ENCODE results near the gene BAIAP2L2.
"Not testable (repeated sequence)": the region's sequence is repeated elsewhere in the genome, so short reads cannot be mapped to it uniquely, and the experiment has no call there.

The BAIAP2L2 gene

DNA sequence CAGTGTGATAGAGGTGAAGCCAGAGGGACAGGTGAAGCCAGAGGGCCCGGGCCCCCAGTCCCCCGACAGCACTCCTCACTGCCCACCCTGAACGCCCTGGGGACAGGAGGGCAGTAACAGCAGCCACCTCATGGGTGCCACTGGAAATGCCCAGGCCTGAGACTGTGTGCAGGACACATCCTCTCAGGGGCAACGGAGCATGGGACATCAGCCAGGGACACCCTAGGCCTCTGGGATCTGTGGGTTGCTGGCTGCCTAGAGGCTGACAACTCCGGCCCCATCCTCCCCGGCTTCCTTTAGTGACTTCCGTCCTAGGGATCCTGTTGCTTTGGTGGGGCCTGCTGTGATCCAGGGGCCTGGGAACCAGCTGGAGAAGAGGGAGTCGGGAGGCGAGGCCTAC, 17.4 kb upstream of the BAIAP2L2 start:
- DNase-seq (ENCODE audit: low spot score), result no peak

DNA sequence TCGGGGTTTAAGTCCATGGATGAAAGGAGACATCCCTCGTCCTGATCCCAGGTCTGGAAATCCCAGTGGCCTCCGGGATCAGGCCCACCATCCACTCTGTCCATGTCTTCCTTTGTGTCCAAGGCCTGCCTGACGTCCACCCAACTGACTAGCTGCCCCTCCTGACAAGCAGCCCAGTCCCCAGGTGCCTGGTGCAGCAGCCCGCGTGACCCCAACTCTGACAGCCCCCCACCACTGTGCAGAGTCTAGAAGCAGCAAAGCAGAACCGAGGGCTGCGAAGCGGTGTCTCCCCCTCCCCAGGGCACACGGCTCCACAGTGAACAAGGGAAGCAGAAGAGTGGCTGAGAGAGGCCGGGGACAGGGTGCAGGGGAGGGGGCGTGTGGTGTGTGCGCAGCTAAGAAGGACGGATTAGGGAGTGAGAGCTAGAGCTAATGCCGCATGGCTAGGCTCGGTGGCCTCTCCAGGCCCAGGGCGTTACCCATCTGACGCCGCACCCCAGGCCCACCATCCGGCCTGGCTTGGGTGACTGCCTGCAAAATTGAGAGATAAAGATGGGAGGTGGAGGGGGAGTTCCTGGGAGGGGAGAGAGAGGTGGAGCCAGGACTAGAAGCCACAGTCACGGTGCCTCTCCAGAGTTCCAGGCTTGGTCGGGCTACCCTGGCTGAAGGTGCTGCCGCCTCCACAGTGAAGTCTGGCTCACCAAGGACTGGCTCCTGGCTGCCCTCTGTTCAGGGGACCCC, 16.6 kb upstream of the BAIAP2L2 start:
- DNase-seq (ENCODE audit: low spot score), result no peak

DNA sequence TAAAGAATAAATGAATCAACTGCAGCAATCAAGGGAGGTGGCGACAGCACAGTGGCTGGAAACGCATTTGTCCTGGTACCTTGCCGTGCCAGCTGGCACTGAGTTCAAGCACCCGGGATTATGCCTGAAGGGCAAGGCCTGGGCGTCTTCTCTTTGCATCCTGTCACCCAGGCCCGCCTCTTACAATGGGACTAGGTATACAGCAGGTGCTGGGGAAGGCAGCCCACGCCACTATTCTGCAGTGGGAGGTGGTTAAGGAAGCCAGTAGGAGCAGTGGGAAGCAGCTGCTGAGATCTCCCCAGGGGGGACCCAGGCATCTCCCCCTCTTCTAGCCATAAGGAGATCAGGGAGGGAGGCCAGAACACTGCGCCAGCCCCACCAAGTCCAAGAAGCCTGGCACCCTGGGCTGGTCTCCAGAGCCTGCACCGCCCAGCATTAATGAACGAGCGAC, 15.3 kb upstream of the BAIAP2L2 start:
- no peak for DNase-seq (ENCODE audit: low spot score)

DNA sequence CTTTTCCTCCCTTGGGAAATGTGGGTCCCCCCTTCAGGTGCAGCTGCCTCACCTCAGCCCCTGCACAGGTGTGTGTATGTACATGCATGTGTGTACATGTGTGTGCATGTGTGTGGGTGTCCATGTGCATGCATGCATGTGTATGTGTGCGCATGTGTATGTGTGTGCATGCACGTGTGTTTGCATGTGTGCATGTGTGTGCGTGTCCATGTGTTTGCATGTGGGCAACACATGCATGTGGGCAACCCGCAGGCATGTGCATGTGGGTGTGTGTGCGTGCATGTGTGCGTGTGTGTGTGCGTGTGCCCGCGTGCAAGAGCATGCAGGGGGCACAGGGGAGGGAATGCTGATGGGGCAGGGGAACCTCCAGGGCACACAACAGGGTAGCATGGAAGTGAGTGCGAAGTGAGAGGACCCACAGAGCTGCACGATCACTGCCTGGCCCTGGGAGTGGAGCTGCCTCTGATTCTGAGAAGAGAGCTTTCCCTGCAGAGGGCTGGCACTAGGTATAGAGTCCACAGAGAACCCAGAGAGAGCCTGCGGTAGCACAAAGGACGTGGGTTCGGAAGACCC, 14.6 kb upstream of the BAIAP2L2 start:
- no peak for DNase-seq (ENCODE audit: low spot score)

DNA sequence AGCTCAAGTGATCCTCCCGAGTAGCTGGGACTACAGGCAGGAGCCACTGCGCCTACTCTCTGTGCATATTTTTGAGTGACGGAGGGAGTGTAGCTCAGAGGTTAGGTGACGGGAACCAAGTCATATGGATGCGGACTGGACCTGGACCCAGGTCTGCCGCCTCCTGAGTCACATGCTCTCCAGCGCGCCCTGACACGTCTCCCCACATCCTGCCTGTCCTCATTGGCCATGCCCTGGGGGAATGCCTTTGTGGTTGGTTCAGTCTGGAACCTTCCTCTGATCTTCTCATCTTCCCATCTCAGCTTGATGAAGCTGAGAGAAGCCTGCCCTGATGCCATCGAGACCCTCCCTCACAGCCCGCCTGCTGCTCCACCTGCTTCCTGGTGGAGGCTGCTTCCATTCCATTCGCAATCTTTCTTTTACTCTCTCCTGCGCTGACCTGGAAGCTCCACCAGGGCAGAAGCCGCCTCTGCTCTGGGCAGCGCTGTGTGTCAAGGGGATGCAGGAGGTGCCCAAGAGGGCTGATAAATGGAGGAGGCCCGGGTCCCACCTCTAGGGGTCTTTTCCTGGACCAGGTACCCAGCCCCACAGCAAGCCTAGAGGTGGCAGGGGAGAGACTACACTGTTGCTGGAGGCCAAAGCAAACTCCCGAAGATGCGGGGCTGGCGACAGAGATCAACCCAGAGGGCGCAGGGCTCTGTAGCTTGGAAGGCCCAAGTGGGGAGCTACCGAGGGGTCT, 13.9 kb upstream of the BAIAP2L2 start:
- DNase-seq (ENCODE audit: low spot score), result no peak

DNA sequence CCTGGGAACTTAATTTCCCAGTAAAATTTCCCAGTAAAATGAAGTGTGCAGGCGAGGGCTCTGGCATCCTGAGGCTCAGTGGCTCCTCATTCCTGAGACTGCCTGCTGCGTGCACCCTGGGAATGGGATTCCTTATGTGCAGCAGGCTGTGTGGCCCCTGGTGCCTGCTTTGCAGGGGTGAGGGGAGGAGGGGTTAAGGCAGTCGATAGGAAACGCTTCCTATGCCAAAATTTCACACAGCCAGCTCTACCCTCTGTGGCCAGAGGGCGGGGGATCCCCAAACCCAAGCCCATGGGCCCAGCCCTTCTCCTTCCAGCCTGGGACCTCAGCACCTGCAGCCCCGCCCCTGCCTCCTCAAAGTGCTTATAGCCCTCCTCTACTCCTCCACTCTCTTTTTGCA, 12.1 kb upstream of the BAIAP2L2 start:
- no peak for DNase-seq (ENCODE audit: low spot score)

DNA sequence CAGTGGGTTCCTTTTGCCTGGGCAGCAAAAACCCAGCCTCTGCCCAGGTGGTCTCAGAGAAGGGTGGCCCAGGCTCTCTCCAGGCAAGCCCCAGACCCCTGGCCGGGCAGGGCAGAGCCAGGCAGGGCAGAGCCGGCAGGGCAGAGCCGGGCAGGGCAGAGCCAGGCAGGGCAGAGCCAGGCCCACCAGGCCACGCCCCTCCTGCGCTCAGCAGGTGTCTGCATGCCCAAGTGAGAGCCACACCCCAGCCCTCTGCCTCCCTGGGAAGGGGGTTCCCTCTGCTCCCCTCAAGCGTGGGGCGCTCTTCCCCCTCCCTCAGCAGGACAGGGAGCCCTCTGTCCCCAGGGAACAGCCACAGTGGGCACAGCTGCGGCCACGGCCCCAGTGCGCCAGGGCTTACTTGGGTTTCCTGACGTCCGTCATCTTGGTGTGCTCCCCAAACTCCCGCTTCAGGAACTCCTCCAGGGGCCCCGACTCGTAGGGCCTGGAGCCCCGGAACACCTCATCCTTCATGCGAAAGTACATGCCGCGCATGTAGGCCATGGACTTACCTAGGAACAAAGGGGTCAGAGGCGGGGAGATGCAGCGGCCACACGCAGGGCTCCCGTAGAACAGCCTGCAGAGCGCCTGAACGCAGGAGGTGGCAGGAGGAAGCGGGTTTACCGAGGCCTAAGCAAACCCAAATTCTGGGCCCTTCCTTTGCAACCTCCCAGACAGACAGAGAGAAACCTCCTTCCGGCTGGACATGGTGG, 10.1 kb upstream of the BAIAP2L2 start:
- no peak for DNase-seq (ENCODE audit: low spot score)

DNA sequence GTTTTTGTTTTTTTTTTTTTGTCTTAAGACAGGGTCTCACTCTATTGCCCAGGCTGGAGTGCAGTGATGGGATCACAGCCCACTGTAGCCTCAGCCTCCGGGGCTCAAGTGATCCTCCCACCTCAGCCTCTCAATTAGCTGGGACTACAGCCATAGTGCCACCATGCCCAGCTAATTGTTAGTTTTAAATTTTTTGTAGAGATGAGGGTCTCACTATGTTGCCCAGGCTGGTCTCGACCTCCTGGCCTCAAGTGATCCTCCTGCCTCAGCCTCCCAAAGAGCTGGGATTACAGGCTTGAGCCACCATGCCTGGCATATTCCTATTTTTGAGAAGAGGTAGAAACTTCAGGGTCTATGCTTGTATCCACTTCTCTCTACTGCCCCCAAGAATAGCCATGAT, 8.3 kb upstream of the BAIAP2L2 start:
- not testable (repeated sequence) for DNase-seq (ENCODE audit: low spot score)

DNA sequence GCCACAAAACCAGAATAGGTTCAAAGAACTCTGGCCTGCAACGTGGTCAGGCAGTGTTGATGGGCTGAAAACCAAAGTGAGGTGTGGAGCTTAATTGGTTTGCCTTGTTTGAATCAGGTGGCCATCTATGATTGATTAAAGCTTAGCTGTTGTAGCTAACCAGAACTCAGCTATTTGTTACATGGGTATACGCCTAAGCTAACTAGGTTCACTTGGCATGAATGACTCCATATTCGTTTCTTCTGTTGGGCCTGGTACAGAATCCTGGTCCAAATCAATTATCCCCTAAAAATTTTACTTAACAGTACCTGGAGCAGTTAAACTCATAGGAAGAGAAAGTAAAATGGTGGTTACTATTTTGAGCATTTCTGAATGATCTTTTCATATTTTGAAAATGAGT, 7.7 kb upstream of the BAIAP2L2 start:
- no peak for DNase-seq (ENCODE audit: low spot score)

DNA sequence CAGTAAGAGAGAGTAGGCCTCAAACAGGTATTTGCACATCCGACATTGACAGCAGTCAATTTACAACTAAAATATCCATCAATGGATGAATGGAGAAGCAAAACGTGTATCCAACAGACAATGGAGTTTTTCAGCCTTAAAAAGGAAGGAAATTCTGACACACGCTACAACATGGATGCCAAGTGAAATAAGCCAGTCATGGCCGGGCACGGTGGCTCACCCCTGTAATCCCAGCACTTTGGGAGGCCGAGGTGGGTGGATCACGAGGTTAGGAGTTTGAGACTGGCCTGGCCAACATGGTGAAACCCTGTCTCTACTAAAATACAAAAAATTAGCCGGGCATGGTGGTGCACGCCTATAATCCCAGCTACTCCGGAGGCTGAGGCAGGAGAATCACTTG, 7.1 kb upstream of the BAIAP2L2 start:
- not testable (repeated sequence) for DNase-seq (ENCODE audit: low spot score)

DNA sequence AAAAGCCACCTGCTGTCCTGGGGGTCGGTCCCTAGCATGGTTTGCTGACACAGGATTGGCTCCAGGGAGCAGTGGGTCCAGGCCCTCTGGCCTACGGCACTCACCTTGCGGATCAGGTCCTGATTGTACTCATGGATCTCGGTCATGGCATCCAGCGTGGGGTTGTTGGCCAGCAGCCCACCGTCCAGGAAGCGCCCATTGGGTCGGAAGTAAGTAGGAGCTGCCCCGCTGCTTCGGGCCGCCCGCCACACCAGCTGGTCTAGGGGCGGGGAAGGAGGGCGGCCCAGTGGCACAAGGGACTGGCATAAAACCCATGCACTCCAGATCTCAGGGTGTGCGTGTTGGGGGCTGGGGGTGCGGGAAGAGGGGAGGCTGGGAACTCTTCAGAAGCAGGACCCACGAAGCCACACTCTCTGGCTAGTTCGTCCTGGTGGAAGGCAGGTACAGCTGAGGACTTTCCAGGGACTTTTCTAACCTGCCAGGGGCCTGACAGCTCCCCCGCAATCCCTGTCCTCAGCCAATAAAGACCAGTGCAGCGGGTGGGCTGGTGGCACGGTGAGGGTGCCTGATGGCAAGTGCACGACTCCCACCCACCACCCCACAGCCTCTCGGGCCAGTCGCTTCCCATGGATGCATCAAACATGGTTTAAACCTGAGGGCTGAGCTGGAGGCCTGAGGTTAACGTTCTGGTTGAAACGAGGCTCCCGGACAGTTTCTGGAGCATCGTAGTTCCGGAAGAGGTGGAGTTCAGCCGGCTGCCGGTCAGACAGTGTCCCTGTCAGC, 5.1 kb upstream of the BAIAP2L2 start:
- DNase-seq (ENCODE audit: low spot score), result no peak

DNA sequence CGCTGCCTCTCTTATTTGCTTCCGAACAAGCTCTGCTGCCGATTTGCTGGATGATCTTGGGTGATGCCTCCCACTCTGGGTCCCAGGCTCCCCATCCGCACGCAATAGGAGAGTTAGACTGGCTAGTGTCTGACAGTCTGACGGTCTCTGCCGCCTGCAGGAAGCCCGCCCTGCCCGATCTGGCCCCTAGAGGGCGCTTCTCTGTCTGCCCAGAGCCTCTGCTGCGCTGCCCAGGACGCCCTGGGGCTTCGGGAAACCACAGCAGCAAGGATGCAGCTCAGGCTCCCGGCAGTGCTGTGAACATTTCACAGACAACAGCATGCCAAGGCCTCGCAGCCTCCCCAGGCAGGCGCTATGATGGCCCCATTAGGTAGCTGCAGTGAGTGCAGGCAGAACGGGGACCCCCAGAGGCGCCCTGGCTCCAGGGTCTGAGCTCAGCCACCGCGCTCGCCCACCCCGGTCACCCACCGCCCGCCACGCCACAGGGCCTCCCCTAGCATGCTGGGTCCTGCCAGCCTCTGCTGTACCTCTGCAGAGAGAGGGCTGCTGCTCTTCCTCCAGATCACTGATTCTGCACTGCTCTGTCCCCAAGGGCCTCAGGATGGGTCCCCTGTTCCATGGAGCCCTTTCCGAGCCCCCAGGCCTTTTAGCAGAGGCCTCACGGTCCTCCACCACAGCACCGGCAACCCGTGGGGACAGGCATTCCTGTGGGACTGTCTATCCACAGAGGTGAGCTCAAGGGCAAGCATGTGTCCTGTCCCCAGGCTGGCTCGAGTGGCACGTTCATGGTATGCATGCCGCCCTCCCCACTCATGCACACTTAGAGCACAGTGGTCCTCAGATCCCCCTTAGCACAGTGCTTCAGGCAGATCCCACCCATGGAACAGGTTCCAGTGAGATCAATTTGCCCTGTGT, 4.3 kb upstream of the BAIAP2L2 start:
- peak; percentile 86 for DNase-seq (ENCODE audit: low spot score)

DNA sequence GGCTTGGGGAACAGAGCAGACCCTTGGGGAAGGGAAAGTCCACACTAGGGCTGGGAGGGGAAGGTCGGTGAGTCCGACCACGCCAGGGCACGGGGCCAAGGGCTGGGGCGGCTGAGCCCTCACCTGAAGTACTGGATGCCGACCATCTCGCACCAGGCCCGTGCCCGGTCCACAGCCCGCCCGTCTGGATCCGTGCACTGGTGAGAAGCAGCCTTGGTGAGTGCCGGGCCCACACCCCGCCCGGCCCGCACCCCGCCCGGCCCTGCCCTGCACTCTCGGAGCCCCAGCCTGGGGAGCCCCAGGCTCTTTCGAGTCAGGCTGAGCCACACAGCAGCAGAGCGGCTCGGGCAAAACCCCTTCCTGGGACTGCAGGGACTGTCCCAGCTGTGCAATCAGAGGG, 1.9 kb upstream of the BAIAP2L2 start:
- no peak for DNase-seq (ENCODE audit: low spot score)

DNA sequence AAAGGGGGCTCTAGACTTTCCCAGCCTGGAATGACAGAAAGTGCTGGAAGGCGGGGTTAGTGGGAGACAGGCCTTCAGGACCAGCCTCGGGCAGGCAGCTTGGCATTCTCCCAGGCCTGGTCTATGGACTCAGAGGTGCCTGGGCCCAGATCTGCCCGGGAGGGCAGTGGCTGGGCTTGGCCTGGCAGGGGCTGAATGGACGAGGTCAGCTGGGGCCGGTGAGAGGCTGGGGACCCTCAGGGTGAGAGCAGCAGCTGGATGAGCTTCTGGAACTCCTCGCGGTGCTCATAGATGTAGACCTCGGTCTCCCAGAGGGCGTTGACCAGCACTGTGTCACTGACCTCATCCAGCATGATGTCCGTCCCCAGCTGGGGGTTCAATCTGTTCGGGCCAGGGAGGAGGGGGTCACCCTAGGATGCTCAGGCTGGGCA, 1.5 kb upstream of the BAIAP2L2 start:
- DNase-seq (ENCODE audit: low spot score), result no peak

DNA sequence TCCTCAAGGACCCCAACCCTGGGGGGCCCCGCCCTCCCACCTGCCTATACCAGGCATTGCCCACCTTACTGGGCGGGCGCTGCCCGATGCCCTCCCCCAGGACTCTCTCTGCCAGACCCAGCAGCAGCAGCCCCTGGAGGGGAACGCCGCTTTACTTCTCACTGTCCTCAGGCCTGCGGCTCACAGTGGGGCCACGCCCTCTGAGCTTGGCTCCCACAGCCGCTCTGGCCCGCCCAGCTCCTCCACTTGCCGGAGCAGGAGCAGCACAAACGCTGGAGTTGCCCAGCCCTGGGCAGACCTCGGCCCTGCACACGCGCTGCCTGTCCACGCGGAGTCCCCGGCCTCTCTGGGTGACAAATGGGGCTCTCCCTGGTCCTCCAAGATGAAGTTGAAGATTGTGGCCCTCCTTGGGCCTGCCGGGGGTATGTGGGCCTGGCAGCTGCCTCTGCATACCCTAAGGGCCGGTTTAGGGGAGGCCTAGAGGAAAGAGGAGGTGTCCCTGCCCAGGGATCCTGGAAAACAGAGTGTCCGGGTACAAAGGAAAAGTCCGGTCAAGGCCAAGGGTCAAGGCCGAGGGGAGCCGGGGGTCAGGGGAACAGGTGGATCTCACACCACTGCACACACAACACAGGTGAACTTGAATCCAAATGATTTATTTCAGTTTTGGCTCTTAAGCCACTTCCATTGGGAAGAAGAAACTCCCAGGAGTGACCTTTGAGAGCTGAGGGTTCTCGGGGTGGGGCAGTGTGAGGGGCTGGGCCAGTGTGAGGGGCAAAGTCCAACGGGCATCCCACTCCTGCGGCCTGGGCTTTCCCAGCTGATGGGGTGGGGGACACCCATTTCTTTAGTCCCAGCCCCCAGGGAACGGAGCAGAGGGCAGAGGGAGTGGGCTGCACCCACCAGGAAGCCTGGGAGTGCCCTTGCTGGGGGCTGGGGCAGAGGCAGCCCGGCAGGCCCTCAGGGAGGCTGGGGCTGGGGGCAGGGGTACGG, 674 bp upstream of the BAIAP2L2 start:
- no peak for DNase-seq (ENCODE audit: low spot score)

DNA sequence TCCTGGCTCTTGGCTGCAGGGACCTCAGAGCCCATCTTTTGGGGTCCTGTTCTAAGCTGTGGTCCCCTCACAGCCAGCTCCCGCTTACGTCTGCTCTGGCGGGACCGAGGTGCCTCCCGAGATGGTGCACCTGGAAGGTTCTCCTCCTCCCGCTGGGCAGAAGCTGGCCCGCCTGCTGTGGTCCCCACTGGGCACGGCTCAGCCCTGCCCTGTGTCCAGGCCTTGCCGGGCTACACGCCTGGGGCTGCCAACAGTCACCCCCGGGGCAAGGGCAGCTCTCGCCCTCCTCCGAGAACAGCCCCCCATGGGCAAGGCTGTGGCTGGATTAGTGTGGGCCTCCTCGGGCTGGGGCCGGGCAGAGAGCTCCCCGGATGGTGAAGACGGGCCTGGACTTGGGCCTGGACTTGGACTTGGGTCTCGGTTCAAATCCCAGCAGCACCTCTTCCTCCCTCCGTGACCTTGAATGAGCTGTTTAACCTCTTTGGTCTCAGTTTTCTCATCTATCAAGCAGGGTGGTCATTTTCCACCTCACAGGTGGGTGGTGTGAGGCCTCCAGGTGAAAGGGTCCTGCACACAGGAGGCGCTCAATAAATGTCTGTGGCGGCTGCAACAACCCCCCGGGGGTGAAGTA, 998 bp downstream of the BAIAP2L2 start:
- no peak for DNase-seq (ENCODE audit: low spot score)

DNA sequence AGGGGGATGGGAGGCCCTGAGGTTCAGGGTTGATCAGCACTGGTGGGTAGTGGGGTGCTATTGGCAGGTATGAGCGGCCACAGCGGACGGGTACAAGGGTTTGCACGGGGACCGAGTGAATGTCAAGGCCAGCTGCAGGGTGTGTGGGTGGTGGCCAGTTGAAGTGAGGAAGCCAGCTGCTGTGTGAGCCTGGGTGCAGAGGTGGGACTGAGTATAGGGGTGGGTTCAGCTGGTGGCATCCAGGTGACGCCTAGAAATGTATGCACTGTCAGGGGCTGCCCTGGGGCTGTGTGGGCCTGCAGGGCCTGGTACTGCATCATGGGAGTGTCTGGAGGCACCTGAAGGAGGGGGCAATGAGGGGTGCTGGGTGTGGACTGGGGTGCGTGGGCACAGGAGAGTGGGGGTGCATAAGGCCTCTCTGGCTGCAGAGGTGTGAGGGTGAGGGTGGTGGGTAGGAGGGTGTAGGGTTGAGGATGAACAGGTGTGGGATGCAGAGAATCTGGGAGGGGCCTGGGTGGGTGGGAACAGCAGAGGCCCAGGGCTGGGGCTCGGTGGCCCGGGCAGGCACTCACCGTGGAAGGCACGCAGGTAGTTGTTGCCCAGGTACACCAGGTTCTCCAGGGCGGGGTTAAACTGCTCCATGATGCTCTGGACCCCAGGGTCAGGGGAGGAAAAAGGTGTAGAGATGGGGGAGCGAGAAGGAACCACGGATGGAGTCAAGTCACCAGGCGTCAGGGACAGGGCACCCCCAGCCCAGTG, 1.7 kb downstream of the BAIAP2L2 start:
- DNase-seq (ENCODE audit: low spot score), result no peak

Measured in germinal center (tissue), 1 donor.